ENCODE results near the gene EMX1.

DNA sequence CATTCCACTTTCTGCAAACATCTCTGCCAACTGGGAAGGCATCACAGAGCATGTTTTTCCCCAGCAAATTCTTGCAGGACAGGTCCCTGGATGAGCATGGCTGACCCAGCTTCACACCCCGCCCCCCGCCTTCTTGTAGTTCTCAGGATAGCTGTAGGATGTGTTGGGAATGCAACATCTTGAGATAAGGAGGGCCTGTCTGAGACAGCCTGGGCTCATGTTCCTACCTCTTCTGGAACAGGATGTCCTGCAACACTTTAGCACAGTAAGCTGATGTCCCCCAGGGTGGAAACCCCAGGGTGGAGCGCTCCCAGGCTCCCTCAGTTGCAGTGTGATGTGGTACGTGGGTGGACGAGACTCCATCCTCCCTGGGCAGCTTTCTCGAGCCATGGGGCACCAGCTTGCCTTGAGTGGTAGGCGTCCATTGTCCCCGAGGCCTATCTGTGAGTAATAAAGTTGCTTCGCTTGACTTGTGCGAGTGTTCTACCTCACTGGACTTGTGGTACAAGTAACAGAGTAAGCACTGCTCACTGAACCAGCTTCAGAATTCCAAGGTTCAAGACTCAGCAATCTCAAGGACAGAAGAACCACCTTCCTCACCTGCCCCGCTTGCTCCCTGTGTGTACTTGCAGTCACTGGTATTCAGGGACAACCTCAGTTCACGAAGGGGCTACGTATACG lies 48.6 kb downstream of the EMX1 start:
- TF ChIP-seq POLR2A (IDR thresholded peaks at IDR 0.05; ENCODE audit: low read length) (no peak), GATA1 (IDR thresholded peaks at IDR 0.05; ENCODE audit: low read depth, low read length) (no peak)

Measured in erythroblast (primary cell).